HG02610 (cell line): ENCODE results near the gene ACAD11.

Experiments
- ATAC-seq: cut with Tn5 transposase; IDR thresholded peaks from one replicate; pipeline ENCODE4 v1.9.1; 2021; ENCODE audit warnings: mild to moderate bottlenecking, moderate library complexity; ENCODE audit not compliant: unreplicated experiment

ACAD11 gene, protein sequence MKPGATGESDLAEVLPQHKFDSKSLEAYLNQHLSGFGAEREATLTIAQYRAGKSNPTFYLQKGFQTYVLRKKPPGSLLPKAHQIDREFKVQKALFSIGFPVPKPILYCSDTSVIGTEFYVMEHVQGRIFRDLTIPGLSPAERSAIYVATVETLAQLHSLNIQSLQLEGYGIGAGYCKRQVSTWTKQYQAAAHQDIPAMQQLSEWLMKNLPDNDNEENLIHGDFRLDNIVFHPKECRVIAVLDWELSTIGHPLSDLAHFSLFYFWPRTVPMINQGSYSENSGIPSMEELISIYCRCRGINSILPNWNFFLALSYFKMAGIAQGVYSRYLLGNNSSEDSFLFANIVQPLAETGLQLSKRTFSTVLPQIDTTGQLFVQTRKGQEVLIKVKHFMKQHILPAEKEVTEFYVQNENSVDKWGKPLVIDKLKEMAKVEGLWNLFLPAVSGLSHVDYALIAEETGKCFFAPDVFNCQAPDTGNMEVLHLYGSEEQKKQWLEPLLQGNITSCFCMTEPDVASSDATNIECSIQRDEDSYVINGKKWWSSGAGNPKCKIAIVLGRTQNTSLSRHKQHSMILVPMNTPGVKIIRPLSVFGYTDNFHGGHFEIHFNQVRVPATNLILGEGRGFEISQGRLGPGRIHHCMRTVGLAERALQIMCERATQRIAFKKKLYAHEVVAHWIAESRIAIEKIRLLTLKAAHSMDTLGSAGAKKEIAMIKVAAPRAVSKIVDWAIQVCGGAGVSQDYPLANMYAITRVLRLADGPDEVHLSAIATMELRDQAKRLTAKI

DNA sequence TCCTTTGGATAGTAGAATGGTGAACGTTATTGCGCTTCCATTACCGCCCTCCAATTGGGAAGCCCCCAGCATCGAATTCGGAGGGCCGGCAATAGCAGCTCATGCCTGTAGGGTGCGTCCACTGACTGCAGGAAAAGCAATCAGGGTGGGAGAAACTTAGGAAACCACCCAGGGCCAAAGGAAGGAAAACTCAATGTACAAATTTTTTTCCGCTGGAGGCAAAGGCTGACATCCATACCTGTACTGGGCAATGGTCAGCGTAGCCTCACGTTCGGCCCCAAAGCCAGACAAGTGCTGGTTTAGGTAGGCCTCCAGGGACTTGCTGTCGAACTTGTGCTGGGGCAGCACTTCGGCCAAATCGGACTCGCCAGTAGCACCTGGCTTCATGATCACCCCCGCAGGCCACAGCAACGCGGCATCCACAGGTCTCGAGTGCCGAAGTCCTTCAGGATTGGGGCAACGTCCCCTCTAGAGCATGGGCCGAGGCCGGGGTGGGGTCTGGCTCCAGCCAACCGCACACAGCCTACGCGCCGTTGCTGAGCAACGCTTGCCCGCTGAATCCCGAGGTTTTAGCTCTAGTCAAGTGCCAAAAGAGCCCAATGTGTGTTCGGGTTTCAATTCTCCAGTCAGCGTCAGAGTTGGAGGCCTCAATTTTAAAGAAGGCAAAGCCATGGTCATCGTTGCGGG is at the start of gene ACAD11:
ACAD11 (minus strand) TSS at position 445 of the 687 bp plus-strand sequence; CDS start at position 387, 58 bp downstream.
- peak; percentile 57 for ATAC-seq

DNA sequence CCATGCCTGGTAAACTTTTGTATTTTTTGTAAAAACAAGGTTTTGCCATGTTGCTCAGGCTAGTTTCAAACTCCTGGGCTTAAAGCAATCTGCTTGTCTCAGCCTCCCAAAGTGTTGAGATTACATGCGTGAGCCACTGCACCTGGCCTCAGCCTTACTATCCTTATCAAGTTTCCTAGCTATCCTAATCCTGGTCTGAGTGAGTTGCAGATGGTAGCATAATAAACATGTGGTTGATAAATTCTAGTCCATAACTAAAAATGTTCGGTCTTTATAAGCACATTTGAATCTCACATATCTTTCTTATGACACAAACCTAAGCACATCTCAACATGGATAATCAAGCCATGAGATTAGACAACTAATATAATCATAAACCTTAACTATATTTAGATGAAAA is 44.1 kb upstream of the ACAD11 start:
- ATAC-seq, result no peak

DNA sequence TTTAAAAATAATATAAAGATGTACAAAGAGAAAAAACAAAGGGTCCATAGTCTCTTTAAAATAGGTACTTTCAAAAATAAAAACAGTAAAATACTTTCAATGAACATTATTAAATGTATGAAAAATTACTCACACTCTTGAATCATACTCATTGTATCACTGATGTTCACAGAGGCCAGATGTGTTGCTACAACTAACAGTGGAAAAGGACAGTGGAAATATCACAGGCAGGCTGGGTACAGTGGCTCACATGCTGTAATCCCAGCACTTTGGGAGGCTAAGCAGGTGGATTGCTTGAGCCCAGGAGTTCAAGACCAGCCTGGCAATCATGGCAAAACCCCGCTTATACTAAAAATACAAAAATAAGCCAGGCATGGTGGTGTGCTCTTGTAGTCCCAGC is 35.8 kb upstream of the ACAD11 start:
- no peak for ATAC-seq

DNA sequence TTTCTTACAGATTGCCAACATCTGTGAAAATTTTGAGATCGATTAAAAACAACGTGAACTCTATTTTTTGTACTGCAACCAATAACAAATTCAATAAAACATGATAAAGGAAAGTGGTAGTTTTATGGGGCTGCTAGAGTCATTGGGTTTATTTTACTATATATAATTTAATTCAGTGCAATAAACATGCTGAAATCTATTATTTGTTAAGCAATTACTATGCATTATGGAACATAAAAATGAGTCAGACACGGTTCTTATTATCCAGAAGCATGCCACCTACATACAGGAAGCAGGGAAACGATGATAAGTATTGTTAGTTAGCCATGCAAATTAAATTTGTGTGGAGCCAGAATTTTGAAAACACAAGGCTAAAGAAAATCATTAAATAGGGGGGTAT is 35.4 kb upstream of the ACAD11 start:
- no peak for ATAC-seq

DNA sequence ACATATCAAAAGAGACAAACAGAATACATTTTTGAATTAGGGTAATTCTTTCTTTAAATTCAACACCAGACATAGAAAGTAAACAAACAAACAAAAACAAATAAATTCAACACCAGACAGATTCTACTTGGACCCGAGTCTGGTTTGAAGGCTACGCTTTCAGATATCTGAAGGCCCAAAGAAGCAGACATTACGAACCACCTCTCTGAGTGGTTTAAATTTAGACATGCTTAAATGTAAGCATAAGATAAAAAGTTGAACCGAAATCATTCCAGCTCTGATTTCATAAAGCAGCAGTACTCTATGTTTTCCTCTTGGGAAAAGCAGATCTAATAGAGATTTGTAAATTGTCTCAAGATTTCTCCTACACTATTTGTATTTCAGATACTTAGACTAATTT is 30.4 kb upstream of the ACAD11 start:
- ATAC-seq, result no peak

DNA sequence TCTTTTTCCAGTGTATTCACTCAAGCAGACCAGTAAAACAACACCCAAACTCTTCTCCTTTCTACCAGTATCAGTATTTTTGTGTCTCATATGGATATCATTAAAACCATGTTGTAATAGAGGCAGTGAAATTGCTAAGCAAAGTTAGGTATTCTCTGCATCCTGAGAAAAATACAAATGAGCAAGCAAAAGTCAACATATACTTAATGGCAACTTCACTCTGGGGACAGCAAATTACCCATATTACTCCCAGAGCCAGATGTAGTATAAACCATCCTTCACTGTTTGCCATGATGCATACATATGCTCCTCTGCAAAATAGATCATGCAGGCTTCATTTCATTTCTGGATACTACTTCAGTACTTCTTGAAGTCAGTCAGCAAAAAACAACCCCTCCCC is 22.6 kb upstream of the ACAD11 start:
- ATAC-seq, result no peak

DNA sequence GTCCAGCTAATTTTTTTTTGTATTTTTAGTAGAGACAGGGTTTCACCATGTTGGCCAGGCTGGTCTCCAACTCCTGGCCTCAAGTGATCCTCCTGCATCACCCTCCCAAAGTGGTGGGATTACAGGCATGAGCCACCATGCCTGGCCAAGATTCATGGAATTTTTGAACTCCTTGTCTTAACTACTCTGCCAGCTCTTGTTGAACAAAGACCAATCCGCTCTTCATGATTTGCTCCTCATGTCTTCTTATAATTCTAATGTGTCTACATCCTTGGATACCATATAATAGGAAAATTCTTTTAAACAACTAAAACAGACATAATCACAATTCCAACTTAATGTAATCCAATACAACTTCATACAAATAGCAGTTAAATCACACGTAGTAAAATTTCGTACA is 21.8 kb upstream of the ACAD11 start:
- no peak for ATAC-seq

DNA sequence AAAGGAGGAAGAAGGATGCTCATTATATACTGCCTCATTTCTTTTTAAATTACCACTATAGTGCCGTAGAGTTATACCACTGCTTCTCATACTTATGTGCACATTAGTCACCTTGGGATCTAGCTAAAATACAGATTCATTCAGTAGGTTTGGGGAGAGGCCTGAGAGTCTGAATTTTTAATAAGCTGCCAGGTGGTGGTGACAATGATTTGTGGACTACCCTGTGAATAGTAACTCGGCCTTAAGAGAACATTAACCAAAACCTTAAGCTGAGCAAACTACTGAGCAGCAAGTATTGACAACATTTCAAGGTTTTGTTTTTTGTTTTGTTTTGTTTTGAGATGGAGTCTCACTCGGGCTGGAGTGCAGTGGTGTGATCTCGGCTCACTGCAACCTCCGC is 20.3 kb upstream of the ACAD11 start:
- no peak for ATAC-seq

DNA sequence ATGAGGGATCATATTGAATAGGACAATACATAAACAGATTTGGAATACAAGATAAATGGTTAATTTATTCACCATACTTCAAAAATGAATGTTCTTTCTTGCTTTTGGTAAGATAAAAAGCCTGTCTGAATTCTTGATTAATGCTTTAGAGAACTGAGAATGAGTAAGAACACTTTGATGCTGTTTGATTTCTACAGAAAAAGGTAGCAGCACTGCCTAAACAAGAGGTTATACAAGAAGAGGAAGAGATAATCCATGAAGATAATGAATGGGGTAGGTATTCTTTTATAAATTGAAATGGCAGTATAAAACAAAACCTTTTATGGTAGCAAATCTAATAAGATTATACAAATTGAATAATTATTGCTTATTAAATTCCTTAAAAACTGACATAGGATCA is 15.8 kb upstream of the ACAD11 start:
- ATAC-seq, result no peak

DNA sequence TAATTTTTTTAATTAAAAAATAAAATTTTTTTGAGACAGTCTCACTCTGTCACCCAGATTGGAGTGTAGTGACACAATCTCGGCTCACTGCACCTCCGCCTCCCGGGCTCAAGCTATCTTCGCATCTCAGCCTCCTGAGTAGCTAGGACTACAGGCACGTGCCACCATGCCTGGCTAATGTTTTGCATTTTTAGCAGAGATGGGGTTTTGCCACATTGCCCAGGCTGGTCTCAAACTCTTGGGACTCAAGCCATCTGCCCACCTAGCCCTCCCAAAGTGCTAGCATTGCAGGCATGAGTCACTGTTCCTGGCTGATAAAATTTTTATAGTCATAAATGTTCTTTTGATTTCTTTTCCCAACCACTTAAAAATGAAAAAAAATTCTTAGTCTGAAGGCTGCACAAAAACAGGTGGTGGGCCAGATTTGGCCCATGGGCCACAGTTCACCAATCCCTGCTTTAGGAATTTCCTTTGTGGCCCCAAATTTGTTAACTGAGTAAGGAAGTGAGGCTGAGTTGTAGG is 9.7 kb upstream of the ACAD11 start:
- ATAC-seq, result no peak

DNA sequence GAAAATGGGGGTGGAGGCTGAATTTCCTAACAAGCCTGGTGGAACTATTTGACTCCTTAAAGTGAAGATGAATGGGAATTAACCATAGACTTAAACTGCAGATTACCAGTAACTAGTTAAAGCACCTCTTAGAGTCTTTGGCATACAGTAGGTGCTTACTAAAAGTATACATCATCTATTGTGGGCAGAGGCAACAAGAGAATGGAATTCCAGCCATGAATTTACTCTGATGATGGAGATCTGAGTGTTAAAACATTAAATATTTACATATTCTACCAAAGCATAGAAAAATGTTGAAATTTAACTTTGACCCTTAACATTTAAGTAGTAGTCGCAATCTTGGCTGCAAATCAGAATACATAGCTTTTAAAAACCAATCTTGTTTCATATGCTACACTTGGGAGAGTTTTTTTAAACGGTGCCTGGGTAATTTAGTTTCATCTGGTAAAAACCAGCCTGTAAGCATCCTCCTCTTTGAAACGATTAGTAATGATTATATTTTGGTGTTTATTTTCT is 5.7 kb upstream of the ACAD11 start:
- ATAC-seq, result no peak

DNA sequence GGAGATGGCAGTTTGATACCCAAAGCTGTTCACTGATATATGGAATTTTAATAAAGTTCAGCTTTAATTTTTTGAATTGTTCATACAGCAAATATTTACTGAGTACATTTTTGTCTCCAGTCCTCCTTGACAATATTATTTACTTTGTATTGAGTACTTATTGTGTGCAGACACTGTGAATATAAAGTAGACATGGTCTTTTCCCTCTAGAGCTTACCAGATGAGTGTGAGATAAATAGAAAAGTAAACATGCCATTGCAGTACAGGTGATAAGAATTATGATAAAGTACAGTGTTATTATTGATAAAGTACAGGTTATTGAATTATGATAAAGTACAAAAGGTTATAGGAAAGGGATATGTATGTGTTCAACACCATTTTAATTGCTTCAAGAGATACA is 2.6 kb upstream of the ACAD11 start:
- no peak for ATAC-seq

DNA sequence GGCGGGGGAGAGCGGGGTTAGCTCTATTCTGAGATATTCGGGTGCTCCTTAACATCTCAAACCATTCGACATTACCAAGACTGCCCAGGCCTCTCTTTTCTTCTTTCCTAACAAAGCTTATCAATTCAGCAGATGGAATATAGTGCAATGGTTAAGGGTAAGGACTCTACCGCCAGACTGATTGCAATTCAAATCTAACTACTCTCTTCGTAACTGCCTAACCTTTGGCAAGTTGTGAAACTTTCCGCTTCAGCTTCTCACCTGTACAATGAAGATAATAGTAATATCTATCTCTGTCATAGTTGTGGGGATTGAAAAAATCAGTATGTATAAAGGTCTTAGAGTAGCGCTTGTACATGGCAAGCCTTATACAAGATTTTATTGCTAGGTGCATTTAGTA is 1.5 kb upstream of the ACAD11 start:
- ATAC-seq, result no peak

DNA sequence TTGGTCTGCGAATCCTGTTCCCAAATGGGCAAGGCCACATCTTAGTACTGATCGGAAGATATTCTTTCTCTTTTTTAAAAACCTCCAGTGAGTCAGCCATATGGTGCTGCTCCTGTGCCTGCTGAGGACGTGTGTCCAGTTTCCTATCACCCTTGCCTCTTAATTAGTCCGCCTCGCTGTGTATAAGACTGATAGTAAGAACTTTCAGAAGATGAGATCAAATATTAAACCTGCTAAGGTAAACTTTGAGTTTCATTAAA is 1.1 kb upstream of the ACAD11 start:
- ATAC-seq, result peak; percentile 5

DNA sequence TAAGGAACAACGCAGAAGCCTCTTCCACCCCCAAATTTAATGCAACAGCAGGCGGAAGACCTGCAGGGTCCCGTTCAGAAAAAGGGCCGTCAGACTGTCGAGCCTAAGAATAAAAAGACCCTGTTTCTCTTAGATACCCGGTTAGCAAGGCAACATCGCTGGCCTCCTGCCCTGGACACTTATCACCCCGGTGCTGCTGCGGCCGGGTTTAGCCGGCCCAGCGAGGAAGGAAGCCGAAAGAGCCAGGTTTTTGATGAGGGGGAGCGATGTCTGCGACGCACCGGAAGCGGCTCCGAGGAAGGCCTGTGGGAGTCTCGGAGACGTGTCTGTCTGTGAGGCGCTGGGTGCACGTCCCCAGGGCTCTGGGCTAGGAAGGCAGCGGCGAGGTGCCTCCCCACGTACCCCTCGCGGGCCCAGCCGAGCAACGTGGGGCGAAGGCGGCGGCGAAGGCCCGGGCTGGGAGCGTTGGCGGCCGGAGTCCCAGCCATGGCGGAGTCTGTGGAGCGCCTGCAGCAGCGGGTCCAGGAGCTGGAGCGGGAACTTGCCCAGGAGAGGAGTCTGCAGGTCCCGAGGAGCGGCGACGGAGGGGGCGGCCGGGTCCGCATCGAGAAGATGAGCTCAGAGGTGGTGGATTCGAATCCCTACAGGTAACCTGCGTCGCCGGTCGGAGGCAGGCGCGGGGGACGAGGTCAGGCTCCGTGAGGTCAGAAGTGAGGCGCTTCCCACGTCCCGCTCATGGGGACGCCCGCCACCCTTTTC is 622 bp upstream of the ACAD11 start, which contains the start of gene UBA5:
UBA5 (plus strand) TSS at position 278 of the 759 bp plus-strand sequence; CDS start at position 487, 209 bp downstream.
- peak; percentile 74 for ATAC-seq

DNA sequence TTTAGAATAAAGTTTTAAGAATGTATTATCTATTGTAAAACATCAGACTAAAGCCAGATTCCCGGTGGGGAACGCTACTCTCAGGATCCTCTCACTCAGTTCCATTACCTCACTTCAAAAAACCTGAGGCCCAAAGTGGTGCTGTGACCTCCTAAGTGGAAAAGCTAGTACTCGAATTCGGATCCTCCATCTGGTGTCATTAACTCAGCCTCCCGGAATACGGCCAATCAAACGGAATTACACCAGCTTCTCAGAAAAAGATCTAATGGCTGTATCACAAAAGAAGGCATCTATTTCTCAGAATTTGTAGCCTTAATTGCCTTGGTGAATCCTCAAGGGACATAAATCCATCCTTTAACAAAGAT is 627 bp downstream of the ACAD11 start:
- no peak for ATAC-seq

DNA sequence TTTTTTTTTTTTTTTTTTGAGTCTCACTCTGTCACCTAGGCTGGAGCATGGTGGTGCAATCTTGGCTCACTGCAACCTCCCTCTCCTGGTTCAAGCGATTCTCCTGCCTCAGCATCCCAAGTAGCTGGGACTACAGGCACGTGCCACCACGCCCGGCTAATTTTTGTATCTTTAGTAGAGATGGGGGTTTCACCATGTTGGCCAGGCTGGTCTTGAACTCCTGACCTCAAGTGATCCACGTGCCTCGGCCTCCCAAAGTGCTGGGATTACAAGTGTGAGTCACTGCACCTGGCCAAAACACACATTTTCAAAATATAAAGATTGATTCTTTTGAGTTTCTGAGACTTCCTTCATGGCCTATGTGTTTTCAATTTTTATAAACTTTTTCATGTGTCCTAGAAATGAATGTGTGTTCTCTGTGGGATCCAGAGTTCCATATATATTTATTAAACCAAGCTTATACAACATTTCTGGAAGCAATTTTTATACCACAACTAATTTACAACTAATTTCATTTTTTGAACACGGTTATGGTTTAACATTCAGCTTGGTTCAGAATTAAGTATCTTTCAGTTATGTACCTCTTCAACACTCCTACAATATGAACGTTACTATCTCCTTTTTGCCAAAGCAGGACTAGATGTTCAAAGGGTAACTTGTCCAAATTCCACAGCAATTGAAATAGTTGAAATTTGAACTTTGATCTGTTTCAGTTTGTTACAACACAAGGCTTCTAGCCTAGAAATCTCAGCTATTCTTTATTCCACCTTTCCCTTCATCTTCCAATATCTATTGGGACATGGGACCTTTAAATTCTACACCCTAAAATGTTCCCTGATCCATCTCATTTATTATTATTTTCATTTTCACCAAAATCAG is 1.5 kb downstream of the ACAD11 start:
- no peak for ATAC-seq

DNA sequence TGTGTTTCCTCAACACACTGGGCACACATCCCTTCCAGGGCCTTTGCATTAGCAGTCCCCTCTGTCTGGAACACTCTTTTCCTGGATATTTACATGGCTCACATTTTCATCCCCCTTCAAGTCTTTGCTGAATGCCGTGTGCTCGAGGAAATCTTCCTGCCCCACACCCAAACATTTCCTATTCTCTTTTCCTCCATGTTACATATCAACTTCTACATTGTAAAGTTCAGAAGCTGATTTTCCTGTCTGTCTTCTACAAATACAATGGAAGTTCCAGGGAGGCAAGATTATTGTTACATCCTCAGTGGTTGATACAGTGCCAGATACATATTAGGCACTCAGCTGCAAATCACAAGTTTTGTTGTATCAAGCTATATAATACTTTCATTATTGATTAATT is 4.1 kb downstream of the ACAD11 start:
- ATAC-seq, result no peak

DNA sequence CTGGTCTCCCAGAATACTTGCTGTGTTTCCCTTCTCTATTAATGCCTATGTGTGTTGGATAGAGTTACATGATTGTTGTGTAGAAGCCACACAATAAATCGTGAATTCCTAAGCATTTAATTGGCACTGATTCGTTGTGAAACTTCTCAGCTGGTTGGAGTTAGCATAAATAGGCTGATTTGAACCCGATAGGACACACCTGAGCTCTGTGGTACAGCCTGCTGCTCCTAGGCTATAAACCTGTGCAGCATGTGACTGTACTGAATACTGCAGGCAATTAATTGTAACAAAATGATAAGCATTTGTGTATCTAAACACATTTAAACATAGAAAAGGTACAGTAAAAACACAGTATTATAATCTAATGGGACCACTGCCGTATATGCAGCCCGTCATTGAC is 4.9 kb downstream of the ACAD11 start:
- ATAC-seq, result no peak

DNA sequence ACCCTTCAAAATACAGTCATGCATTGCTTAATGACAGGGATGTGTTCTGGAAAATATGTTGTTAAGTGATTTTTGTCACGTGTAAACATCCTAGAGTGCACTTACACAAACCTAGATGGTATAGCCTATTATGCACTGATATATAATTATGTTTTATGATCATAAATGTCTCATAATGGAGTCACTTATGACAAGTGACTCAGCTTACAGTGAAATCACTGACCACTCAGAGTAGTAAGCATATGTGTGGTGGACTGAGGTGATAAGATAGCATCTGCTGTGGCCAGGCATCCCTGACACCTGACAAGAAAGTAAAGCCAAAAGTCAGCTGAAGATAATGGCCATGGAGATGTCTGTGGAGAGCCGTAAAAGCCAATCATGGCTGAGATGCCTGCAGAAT is 5.4 kb downstream of the ACAD11 start:
- ATAC-seq, result no peak
